GM10266 (cell line): ENCODE measurements around the gene JAK3.
A peak's percentile ranks its signal among the peaks of the same experiment; 100 is the strongest.

Experiments used
- DNase-seq: peaks from one replicate; pipeline ENCODE4 v3.0.0; 2012; ENCODE audit errors: extremely low spot score
- TF ChIP-seq, protein P1 (sequence below): IDR thresholded peaks from 2 replicates; pipeline ENCODE4 v1.5.1; 2012; ENCODE audit warnings: mild to moderate bottlenecking, low read depth; ENCODE audit not compliant: control insufficient read depth, insufficient read depth; ENCODE audit errors: missing control alignments

JAK3 gene

DNA sequence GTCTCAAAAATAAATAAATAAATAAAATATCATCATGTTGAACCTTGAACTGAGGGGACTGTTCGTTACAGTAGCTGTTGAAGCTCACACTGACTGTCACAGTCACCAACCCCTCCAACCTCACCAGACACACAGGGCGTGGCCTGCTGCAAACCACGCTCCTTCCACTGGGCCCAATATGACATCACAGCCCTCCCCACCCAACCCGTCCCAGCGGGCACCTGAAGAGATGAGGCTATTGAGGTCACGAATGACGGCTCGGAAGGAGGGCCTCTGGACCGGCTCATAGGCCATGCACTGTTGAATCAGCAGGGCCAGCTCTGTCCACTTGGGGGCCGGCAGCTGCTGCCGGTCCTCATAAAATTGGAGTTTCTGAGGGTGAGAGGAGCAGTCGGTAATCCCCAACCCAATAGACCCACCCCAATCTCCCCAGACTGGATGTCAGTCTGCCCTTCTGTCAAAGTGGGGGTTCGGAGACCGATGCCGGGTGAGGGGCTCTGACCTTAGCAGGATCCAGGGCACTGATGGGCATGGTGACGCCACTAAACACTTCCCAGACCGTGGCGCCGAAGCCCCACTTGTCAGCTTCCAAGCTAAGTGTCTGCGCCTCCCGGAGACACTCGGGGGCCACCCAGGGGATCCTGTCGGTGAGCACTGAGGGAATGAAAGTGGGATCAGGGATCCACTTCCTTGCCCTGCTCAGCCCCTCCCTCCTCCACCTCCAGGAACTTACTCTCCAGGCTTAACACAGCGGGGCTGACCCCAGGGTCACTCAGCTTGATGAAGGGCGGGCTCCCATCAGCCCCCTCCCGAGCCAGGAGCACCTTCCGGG lies 13.2 kb downstream of the JAK3 start:
- TF ChIP-seq, protein P1, sequence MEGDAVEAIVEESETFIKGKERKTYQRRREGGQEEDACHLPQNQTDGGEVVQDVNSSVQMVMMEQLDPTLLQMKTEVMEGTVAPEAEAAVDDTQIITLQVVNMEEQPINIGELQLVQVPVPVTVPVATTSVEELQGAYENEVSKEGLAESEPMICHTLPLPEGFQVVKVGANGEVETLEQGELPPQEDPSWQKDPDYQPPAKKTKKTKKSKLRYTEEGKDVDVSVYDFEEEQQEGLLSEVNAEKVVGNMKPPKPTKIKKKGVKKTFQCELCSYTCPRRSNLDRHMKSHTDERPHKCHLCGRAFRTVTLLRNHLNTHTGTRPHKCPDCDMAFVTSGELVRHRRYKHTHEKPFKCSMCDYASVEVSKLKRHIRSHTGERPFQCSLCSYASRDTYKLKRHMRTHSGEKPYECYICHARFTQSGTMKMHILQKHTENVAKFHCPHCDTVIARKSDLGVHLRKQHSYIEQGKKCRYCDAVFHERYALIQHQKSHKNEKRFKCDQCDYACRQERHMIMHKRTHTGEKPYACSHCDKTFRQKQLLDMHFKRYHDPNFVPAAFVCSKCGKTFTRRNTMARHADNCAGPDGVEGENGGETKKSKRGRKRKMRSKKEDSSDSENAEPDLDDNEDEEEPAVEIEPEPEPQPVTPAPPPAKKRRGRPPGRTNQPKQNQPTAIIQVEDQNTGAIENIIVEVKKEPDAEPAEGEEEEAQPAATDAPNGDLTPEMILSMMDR, result no peak
- no peak for DNase-seq

DNA sequence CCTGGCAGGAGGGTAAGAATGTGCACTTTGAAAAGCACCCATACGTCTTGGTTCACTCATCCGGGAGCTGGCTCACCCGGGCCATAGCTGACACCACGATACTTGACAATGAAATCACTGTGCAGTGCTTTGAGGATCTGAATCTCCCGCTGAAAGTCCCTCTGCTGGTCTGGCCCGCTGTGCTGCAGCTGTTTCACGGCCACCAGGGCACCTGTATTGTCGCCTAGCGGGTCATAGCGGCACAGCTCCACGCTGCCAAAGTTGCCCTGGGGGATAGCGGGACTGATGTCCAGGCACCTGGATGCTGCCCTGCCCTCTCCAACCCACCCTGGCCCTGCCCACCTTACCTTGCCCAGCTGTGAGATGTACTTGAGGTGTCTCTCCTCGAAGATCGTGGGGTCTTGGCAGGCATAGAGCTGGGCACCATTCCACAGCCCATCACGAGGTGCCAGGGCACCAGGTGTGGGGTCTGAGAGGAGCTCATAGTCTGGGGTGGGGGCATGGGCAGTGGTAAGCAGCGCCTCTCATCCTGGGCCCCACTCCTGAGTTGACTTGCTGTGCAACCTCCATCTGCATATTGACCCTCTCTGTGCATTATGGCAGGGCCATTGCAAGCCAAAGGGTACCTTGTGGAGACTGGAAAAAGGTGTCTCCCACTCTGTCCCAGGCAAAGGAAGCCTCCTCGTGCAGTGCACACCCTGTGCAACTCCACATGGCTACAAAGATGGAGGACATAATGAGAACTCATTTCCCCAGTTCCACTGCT lies 15.2 kb downstream of the JAK3 start:
- no peak for DNase-seq

DNA sequence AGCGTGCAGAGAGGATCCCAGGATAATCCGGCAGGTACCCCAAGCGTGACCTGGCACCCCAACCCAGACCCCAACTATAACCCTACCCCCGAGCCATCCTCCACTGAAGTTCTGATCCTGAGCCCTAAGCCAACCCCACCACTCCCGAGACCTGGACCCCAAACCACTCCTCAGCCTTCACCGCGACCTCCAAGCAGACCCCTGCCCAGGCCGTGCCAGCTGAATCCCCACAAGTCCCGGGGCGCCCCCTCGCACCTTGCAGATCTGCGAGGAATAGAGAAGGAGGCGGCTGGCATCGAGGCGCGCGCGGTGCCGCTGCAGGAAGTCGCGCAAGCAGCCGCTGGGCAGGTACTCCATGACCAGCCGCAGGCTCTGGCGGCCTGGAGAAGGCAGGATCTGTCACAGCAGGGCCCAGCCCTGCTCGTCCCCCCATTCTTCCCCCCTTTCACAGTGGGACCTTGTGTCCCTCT lies 16.3 kb downstream of the JAK3 start:
- TF ChIP-seq, protein P1, result no peak
- DNase-seq, result no peak

More for the DNA sequence above, 15.2 kb downstream of the JAK3 start:
- TF ChIP-seq, protein P1, result no peak

DNA sequence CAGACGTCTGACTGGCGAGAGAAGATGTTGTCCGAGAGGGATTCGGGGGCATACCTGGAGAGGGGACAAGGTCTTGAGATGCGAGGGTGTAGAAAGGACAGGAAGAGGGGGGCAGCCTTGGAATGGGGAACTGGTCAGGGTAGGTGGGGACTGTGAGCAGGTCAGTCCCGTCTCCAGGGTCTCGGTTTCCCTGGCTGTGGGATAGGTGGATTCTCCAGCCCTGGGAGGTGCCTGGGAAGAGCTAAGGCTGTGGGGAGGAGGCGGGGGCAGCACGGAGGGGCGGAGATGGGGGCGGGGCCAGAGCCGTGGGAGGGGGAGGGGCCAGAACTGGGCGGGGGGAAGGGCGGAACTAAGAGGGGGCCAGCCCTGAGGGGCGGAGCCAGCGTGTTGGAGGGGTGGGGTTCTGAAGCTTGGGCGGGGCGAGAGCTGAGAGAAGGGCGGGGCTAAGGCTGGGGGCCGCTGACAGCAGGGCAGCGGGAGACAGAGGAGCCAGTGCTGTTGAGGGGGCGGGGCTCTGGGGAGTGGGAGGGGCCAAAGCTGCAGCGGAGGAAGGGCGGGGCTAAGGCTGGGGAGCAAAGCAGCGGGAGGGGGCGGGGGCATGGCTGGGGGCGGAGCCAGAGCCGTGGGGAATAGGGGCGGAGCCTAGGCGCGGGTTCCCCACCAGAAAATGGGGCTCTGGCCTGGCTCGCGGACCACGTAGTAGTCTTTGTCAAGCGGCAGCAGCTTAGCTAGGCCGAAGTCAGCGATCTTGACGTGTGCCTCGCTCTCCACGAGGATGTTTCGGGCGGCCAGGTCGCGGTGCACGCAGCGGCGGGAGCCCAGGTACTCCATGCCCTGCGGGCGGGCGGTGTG lies 17.0 kb downstream of the JAK3 start:
- TF ChIP-seq, protein P1, result no peak

DNA sequence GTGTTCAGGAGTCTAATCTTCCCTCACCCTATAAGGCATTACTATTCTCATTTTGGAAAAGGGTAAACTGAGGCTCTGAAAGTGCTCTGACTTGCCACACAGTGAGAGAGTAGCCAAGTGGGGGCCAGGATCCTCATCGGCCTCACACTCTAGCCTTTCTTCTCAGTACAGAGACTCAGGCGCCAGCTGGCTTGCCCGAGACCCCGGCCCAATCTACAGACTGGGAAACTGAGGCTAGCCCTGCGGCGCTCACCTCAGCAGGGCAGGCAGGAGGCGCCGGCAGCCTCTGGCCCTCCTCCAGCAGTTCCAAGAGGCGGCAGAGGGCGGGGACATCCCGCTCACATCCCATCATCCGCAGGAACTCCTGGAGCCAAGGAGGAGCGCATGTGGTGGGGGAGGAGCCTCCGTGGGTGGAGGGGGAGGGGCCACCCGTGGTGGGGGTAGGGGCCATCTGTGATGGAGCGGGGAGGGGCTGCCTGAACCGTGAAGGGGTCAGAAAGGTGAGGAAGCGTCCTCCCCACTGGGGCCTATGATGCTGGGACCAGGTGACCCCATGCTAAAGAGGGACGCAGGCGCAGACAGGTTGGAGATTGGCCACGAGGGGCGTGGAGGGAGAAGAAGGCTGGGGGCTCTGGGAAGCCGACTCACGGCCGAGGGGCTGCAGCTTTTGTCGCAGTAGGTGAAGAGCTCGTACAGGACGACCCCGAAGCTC lies 17.8 kb downstream of the JAK3 start:
- TF ChIP-seq, protein P1, result no peak
- no peak for DNase-seq

More for the DNA sequence above, 17.0 kb downstream of the JAK3 start:
- DNase-seq, result peak; percentile 68

DNA sequence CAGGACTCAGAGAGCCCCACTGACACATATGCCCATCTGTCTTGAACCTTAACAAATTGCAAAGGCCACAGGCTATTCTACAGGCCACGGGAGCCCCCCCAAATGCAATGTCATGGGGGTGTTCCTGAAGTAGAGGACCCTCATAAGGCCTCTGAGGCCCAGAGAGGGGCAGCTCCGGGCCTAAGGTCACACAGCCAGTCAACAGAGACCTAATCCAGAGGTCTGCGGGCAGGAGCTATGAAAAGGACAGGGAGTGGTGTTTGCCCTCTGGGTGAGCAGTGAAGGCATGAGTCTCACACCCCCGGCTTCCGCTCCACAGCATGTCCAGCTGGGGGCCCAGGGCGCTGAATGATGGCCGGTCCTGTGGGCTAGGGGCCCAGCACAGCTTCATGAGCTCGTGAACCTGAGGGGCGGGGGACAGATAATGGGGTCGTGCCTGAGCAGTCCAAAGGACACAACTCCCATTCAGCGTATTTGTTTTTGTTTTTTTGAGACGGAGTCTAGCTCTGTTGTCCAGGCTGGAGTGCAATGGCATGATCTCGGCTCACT lies 21.2 kb downstream of the JAK3 start:
- no peak for DNase-seq
- TF ChIP-seq, protein P1, result no peak
